ENCODE measurements around the gene CSTF3.

- TF ChIP-seq SMAD3 (CRISPR knock-in tag; IDR thresholded peaks at IDR 0.05; ENCODE audit: borderline replicate concordance), result no peak
- TF ChIP-seq, protein P1, sequence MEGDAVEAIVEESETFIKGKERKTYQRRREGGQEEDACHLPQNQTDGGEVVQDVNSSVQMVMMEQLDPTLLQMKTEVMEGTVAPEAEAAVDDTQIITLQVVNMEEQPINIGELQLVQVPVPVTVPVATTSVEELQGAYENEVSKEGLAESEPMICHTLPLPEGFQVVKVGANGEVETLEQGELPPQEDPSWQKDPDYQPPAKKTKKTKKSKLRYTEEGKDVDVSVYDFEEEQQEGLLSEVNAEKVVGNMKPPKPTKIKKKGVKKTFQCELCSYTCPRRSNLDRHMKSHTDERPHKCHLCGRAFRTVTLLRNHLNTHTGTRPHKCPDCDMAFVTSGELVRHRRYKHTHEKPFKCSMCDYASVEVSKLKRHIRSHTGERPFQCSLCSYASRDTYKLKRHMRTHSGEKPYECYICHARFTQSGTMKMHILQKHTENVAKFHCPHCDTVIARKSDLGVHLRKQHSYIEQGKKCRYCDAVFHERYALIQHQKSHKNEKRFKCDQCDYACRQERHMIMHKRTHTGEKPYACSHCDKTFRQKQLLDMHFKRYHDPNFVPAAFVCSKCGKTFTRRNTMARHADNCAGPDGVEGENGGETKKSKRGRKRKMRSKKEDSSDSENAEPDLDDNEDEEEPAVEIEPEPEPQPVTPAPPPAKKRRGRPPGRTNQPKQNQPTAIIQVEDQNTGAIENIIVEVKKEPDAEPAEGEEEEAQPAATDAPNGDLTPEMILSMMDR (IDR thresholded peaks at IDR 0.05), result no peak
- TF ChIP-seq, protein P2, sequence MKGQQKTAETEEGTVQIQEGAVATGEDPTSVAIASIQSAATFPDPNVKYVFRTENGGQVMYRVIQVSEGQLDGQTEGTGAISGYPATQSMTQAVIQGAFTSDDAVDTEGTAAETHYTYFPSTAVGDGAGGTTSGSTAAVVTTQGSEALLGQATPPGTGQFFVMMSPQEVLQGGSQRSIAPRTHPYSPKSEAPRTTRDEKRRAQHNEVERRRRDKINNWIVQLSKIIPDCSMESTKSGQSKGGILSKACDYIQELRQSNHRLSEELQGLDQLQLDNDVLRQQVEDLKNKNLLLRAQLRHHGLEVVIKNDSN (CRISPR knock-in tag; IDR thresholded peaks at IDR 0.05), result no peak
- TF ChIP-seq ZNF281 (CRISPR knock-in tag; IDR thresholded peaks at IDR 0.05), result no peak
Observed at GRCh38 chr11:33059331-33060007, 101.8 kb downstream of the CSTF3 start.

All from WTC11 (cell line).